GM21717 (cell line): ENCODE measurements around the gene PLA1A.
A peak's percentile ranks its signal among the peaks of the same experiment; 100 is the strongest.
"Not testable (repeated sequence)": the region's sequence is repeated elsewhere in the genome, so short reads cannot be mapped to it uniquely, and the experiment has no call there.

Experiments used
- ATAC-seq: cut with Tn5 transposase; IDR thresholded peaks from one replicate; pipeline ENCODE4 v1.9.1; 2021; ENCODE audit warnings: mild to moderate bottlenecking, moderate library complexity; ENCODE audit not compliant: unreplicated experiment

PLA1A gene

DNA sequence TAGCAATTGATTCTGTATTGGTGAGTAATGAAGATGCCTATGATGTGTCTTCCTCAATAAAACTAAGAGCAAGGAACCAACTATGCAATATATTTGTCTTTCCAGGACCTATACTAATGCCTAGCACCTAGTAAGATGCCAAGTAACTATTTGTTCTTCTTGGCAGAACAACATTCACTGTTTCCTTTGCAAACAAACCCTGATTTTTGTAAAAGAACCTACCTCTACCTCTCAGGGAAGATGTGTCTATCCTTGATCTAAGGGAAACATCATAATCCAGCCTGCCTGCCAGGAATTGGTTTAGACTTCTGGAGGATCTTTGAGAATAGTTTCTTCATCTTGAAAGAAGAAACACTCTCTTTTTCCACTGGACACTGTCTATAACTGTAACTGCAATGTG, 22.2 kb upstream of the PLA1A start:
- ATAC-seq: no peak

DNA sequence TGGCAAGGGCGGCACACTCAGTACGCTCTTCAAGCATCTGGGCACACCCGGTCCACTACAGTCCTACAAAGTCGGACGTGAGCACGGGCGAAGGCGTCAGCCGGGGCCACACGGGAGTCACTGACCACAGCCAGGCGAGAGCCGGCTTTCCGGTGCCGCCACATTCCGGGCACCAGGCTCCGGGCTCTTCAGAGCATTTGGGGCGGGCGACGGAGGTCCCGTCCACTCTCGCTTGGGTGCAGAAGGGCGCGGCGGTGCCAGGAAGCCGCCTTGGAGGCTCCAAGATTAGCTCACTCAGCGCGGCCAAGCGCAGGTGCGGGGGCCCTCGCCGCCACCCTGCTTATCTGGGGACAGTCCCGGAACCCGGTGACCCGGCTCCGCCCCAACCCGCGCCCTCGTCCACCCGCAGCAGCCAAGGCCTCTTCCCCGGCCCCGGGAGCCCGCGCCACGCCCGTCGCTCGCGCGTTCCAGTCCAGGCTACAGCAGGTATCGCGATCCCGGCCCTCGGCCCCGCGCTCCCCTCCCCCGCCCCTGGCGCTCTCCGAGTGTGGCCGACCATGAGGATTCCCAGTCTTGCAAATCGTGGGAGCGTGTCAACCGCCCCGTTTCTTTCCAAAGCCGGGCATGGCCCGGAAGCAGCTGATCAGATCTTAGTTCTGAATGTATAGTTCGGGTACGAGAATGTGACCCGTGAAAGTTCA, 18.2 kb upstream of the PLA1A start, which contains the start of gene ADPRH:
Gene ADPRH (plus strand): TSS at position 127 of the 701 bp plus-strand sequence. CDS start 2,678 bp downstream, outside the sequence.
- ATAC-seq: peak; percentile 55

DNA sequence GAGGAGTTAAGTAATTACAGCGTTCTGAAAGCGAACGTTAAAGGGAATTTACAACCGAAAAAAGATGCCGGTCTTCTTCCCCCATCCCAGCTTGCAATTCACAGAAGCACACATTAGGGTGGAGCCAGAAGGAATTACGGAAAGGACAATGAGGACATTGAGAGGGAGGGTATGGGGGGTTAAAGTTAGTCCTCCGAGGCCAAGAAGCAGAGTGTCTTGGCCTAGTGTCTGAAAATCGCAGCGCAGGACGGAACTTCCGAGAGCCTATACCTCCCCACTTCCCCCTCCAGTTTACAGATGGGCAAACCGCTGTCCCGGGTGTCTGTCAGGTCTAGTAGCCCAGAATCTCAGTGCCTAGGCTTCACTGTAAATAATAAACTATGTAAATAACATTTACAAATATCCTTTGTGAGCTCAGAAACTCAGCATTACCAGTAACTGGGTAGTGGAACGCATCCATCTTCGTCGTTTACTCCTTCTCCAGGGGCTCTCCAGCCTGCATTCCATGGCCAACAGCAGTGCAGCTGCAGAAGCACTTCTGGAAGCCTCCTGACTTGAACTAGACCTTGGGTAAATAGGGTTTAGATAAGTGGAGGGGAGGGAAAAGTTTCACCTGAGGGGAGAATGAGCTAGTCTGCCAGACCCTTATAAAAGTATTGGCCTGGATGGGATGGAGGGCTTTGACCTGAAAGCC, 17.5 kb upstream of the PLA1A start:
- peak; percentile 59 for ATAC-seq

DNA sequence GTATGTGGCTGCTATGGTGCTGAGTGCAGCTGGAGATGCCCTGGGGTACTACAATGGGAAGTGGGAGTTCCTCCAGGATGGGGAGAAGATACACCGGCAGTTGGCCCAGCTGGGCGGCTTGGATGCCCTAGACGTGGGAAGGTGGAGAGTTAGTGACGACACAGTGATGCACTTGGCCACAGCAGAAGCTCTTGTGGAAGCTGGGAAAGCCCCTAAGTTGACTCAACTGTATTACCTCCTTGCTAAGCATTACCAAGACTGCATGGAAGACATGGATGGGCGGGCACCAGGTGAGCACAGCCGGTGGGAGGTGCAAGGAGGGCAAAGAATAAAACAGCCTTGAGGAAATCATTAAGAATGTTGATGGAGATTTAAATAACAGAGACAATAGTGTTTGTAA, 15.5 kb upstream of the PLA1A start:
- peak; percentile 54 for ATAC-seq

DNA sequence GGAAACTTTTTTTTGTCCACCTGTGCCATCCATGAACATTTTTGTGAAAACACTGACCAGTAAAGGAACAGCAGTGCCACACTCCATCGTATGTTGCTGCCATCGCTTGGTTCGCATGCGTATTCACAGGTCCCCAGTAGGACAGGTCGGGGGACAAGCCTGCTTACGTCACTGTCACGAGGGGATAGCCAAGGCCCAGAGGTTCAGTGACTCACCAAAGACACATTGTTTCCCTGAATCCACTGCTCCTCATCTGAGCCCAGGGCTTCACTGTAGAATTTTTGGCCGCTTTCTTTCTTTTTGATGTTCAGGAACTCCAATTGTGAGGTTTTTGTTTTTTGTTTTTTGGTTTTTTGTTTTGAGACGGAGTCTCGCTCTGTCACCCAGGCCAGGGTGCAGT, 12.5 kb upstream of the PLA1A start:
- ATAC-seq: no peak

DNA sequence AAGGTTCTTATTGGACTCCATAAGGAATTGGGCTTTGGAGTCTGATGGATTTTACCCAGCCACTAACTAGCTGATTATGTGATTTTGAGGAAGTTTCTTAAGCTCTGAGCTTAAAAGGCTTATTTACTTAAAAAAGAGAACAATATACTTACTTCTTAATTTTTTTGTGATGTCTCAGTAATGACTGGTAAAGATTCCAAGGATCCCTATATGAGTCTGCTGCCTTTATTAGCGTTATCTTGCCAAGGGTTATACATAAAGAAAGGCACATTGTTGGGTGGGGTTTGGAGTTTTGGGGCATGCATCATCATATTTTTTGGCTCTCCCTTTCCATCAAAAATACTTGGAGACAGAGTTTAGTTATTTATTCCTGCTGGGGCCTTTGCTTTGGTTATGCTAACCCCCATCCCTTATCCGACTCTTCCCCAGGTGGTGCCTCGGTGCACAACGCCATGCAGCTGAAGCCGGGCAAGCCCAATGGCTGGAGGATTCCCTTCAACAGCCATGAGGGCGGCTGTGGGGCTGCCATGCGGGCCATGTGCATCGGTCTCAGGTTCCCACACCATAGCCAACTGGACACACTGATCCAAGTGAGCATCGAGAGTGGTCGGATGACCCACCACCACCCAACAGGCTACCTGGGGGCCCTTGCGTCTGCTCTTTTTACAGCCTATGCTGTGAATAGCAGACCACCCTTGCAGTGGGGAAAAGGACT, 11.7 kb upstream of the PLA1A start:
- ATAC-seq: no peak

DNA sequence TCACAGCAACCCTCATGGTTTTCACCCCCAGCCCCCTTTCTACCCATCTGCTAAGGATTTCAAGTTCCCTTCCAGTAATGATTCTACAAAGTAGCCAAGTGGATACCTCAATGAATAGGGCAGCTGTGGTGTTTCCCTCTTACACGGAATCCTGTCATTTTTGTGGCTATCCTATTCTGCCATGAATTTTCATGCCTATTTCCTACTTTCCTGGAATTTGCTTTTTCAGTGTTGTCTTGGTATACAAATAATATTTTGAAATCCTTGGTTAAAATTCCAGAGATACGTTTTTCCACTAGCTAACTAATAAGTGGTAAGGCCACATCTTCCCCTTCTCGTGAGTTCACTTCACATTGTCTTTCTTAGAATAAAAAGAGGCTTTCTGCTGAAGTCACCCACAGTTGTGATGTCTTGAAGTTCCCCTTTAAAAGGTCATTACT, 10.9 kb upstream of the PLA1A start:
- no peak for ATAC-seq

DNA sequence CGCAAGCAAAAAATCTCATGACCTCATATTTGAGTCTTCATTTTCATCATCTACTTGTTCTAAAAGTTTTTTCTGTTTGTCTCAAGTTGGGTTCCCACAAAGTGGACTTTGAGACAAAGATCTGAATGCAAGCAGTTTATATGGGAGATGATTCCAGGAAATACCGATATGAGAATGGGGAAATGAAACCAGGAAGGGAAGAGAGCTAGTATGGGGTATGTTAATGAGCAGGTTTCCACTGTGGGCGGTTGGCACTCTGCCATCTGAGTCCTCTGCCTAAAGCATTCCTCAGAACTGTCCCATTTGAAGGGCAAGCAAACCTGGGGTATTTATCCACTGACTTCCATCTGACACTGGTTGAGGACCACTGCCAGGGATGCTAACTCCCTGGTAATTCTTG, 9.6 kb upstream of the PLA1A start:
- ATAC-seq: no peak

DNA sequence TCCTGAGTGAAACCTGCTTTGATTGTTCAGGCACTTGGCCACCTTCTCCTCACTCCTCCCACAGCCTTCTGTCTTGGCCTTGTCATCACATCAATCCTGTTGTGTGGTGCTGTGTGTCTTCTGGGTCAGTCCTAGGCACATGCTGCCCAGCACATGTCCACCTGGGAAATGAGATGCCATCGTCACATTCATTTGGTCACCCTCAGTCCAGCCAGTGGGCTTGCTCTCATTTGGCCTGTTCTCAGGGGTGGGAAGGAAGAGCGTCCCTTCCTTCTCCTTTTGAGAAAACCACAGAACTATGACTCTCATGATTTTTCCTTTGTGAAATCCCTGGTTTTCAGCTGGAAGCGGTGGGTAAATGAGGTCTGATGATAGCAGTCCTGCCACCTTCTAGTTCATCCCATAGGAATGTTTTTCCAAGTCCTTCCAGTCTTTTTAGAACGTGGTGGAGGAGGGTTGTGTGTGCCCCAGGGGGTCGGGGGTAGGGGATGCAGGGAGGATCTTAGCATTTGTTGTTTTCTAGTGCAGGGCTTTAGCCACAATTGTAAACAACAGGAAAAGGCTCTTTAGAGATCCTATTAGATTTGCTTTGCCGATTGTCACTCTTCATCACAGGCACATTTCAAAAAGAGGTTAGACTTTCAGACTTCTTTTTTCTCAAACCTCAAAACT, 8.4 kb upstream of the PLA1A start:
- ATAC-seq: no peak

DNA sequence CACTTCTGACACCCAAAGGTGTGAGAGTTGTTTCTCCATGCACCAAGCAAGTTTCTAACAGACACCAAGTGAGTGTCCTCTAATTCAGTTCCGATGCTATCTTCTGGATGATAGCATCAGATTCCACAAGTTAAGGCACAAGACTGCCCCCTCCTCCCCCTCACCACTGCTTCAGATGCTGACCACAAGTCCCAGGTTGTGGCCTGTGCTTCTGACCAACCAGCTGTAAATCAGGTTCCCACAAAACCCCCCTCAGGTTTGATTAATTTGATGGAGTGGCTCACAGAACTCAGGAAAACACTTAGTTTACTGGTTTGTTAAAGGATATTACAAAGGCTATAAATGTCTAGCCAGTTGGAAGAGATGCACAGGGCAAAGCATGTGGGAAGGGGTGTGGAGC, 7.0 kb upstream of the PLA1A start:
- ATAC-seq: no peak

DNA sequence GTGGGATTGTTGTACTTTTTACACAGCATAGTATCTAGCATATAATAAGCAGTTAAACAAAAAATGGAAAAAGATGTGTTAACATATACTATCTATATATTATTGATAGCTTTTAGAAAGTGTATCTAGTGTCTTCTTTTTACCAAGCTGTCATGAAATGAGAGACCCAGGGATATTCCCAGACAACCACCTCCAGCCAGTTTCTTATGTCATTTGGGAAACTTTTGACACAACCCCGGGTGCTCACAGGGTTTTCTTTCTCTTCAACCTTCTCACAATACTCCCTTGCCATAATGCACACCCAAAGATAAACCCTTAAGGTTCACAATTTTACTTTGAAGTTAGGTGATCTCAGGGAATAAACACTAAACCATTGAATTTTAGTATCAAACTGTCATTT, 4.8 kb upstream of the PLA1A start:
- ATAC-seq: no peak

DNA sequence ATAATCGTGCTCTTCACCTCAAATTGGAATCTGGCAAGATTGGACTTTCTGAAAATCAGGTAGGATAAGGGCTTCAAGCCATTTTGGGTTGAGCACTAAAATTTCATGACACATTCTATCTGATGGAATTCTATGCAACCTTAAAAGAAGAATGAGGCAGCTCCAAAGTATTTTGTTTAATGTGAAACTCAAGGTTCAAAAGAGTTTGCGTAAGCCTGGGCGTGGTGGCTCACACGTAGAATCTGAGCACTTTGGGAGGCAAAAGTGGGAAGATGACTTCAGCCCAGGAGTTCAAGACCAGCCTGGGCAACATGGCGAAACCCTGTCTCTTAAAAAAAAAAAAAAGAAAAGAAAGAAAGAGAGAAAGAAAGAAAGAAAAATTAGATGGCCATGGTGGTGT, 3.6 kb upstream of the PLA1A start:
- ATAC-seq: no peak

DNA sequence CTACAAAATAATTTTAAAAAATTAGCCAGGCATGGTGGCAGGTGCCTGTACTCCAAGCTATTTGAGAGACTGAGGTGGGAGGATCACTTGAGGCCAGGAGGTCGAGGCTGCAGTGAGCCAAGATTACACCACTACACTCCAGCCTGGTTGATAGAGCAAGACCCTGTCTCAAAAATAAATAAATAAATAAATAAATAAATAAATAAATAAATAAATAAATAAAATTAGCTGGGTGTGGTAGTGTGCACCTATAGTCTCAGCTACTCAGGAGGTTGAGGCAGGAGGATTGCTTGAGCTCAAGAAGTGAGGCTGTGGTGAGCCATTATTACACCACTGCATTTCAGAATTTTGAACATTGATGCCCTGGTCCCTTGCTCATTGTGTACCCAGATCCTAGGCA, 2.8 kb upstream of the PLA1A start:
- not testable (repeated sequence) for ATAC-seq

DNA sequence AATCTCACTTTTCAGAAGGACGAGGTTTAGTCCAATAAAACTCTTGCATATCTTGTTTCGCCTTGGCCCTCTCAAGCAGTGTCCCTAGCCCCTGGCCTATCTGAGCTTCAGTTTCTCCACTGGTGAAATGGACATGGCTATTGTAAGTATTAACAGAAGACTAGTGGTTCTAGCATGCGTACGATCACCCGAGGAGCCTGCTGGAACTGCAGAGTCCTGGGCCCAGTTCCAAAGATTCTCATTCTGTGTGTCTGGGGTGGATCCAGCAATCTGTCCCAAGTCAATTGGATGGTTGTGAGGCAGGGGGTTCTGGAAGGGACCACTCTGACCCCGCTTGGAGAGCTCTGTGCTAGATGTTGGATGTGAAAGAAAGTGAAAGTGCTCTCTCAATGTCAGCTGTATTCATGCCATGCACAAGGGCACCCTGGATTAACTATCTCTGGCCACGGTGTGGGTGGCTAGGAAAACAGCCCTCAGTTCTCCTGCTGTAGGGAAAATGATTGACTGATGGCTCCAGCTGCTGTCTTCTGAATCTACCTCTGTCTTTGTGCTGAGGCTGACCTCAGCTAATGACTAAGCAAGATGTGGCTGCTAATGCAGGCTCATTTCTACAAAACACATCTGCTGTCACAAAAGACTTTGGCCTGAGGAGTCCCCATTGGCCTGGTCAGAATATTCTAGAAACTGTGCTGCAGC, 1.9 kb upstream of the PLA1A start:
- ATAC-seq: no peak

DNA sequence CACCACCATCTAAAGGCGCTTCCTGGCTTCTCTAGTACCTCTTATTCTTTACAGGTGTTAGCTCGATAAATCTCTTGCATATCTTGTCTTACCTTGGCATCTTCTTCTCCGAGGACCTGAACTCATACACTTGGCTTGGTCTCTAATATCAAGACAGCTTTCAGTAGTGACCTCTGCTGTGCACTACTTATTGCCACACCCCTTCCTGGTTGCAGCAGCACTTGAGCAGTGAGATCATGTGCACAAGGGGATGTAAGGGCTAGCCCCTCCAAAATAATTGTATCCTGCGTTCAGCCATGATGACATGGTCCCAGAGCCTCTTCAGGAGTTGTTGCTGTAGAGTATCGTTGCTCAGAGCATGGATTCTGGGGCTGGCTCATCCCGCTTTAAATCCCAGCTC, 1.3 kb upstream of the PLA1A start:
- ATAC-seq: no peak

DNA sequence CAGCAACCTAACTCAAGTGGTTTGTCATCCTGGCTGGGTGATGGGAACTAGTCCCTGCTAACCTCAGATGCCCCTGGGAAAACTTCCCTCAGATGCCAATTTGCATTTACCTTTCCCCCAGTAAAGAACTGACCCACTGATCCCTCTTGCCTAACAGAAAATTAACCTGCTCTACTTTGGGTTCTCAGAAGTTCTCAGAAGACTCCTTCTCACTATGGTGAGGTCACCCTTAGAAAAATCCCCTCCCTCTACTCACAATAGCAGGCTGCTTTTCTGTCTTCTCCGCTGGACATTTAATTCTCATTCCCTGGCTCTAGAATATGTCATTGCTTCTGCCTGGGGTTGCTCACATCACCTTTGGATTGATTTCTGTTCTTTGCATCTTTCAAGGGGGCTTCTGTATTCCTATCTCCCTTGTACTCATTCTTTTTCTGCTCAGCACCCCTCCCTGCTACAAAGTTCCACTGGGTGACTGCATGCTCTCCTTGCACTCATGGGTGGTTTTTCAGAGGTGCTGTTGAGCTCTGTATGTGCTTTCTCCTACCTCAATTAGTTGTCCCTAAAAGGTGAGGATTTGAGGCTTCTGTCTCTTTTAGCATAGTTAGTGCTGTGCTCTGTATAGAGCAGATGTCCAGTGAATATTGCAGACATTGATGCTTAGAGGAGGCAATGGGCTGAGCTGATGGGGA, 869 bp downstream of the PLA1A start:
- peak; percentile 56 for ATAC-seq

DNA sequence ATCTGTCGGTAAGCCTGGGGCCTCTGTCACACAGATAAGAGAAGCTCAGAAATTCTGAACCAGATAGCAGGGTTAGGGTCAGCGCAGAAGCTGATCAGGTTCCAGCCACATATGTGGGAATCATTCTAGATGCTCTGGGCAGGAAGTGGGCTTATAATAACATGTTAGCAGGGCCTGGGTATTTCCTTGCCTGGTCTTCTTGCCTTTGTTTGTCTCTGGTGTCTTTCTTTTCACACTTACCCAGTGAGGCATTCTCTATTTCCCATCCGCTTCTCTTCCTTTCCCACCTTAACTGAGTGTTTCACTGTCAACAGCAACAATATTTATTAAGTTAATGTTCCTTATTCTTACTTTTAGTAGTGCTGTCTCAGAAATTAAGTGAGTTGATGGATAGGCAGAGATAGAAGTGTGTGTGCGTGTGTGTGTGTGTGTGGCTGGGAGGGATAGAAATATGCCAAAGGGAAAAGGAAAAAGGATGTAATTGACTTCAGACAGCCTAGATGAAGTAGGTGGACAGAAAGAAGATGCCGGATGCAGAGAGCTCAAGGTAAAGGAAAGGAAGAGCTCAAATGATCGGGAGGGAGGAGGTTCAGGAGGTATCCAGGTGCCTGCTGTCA, 2.0 kb downstream of the PLA1A start:
- no peak for ATAC-seq

DNA sequence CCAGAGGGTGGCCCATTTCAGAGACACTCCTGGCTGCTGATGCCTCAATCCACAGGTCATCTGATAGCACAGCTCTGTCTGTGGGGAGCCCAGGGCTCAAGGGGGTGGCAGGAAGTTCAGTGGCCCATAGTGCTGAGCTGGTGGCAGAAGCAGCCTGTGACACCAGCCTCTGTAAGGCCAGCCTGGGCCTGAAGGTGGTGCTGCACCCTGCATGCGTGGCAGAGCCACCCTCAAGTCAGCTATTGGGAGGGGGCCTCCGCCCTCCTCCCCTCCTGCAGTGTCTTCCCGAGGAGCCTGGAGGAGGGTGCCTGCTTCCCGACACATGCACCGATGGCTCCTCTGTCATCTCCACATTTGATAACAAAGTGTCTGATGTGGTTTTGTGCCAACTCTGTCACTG, 3.0 kb downstream of the PLA1A start:
- peak; percentile 57 for ATAC-seq

DNA sequence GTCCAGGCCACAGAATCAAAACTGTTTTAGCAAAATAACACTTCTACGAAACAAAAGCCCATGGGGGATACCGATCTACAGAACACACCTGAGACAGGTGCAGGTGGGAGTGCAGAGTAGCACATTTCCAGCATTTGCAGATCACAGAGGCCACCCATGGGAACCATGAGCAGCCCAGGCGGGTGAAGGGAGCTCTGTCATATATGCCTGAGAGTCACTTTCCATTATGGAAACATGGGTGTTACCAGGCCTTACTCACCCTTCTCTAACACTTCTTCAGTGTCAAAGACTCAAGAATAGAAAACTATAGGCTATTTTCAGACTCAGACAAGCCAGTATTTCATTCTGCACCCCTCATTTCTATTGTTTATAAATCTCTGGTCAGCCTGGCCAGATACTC, 3.5 kb downstream of the PLA1A start:
- ATAC-seq: peak; percentile 22

DNA sequence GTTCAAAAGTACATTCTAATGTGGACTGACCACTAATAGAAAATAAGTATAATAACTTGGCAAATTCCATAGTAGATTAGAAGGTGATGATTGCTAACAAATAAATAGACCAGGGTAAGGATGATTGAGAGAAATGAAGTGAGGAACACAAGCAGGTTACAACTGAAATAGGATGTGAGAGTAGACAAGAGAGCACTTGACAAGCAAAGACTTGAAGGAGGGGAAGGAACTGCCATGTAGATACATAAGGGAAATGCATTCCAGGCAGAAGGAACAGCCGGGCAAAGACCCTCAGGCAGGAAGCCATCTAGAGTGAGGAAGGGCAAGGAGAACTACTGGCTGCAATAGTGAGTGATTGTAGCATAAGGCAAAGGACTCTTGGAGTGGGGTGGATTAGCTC, 5.0 kb downstream of the PLA1A start:
- ATAC-seq: no peak
